DMS79 treated with DMSO at 0.1 percent for 48 hours (cell line): ENCODE measurements around the gene SPRR5.

Experiments
- DNase-seq: peaks from one replicate; lab custom pipeline; 2025; lab: John Stamatoyannopoulos, UW

SPRR5 gene

DNA sequence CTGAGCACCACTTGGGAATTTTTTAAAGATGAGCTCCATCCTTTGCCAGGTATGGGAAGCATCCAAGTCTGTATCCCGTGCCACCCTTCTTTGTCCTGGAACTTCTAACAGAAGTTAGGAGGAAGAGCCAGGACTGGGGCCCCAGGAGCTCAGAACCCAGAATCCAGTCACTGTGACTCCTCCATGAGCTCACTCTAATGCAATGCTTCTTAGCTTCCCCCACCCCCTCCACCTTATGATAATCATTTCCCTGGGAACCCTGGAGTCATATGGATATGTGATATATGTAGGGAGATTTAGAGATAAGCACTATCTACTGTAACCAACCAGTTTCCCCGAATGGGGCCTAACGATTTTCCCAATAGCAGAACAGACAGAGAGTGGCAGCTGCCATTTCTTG, 758 bp upstream of the SPRR5 start:
- no peak for DNase-seq

DNA sequence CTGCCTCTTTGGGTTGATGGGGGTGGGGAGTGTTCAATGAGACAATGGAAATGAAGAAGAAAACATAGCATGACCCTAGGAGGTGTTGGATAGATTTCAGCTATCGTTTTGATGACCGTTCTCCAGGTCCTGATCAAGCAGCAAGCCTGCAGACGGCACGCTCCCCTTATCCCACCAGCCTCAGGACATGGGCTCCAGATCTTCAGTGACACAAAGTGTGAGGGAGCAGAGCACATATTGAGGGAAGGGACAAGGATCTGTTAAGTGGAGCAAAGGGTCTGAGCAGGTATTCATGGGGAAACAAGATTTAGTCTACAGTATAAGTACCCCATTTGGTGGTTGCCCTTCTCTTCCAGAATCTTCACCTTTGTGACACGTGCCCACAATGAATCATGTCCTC, 4.7 kb downstream of the SPRR5 start:
- DNase-seq = no peak

- DNase-seq = no peak
These were observed 6.8 kb downstream of the SPRR5 start for GRCh38 chr1:152953761-152954160.

DNA sequence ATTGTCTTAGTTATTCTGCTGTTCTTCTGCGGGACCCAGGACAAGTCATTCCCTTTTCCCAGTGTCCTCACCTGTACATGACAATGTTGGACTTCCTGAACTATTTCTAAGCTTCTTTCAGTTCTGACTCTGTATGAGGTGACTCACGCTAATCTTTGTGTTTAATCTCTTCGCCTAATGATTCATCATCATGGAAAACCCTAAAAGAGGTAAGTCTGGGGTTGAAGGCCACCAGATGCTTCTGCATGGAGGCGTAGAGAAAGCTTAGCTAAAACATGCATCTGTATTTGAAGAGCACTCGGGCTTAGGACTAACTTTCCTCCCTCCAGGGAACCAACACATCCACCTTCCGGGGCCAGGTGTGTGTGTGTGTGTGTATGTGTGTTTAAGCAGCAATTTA, 7.4 kb downstream of the SPRR5 start:
- DNase-seq = no peak

- DNase-seq = no peak
These were observed 10.6 kb downstream of the SPRR5 start for GRCh38 chr1:152957561-152957960.

DNA sequence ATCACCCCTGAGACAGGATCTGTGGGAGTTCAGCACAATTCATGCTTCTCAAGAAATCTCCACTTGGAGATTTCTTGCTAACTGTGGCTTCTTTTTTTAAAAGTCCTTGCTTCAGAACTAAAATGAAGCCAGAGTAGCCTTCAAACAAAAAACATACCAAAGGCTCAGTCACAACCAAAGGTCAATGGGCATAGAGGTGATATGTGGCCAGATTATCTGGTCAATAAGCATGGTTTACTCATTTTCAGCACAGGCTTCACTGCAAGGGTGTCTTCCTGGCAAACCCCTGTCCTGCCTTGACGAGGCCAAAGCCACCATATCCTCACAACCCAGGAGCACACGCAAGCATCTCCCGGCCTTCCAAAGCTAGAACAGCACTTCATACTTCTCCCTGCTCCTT, 12.3 kb downstream of the SPRR5 start:
- DNase-seq = no peak

DNA sequence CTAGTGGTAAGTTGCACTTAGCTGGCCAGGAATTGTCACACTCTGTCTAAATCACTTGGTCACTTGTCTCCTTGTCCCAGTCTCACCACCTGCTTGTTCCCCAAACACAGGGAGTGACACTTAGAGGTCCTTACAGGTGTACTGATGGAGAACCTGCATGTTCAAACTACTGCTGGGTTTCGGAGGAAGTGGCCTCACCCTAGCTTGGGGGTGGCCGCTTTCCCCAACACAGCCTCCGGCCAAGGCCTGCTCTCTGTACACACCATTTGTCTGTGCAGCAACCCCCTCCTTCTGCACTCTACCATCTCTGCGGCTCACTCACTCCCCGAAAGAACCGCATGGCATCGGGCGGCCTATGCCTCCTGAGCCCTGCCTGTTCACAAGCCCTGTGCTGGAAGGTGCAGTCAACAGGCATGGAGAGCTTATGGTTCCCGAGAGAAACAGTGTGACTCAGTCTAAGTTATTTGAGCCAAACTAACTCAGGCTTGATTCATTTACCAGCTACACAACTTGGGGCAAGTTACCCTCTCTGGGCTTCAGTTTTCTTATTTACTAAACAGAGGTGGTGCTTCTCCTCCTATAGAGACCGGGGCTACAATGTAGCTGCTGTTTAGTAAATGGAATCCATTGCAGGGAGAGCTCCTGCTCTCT, 12.9 kb downstream of the SPRR5 start:
- peak; percentile 83 for DNase-seq

DNA sequence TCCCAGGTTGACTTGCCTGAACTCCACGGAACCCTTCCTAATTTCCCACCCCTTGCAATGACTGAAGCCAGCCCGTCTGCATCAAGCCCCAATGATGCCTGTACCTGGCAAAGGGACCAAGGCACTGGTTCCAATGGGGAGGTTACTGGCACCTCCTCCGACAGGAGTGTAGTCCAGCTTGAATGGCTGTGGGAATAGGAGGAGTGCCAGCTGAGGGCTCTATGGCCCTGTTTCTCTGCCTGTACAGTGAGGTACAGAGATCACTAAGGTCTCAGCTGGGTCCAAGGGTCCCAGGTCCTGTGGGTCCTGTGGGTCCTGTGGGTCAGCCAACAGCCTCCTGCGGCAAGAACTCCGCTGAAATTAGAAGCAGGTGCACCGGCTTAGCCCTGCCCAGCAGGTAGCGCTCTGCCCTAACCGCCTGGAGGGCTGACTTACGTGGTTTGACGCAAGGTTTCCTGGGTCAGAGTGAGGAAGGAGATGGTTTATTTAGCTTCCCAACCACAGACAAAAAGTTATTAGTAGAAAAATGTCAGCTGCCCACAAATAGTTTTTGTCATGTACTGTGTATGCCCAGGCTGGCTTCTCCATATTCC, 13.5 kb downstream of the SPRR5 start:
- no peak for DNase-seq

DNA sequence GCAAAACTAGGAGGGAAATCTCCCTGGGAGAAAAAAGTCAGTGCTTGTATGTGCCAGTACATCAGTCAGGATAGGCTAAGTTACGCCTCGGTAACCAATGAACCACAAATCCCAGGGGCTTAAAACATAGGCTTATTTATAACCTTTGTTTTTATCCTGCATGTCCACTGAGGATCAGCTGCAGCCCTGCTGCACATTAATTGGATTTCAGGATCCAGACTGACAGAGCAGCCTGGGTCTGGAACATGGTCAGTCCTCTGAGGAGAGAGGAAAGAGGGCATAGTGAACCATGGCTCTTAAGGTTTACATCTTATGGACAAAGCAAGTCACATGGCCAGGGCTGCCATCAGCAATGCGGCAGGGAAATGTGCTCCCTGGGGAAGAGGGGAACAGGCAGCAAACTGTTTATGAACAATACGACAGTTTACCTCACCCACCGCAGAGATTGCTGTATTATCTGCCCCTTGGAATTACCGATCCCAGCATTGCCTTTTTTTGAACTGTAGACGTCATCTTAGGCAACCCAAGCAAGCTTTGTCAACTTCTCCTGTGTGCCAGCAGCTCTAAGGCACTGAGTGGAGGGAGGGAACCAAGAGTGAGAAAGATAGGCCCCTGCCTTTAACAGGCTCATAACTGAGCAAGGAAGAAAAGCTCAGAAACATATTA, 14.4 kb downstream of the SPRR5 start:
- DNase-seq = no peak

DNA sequence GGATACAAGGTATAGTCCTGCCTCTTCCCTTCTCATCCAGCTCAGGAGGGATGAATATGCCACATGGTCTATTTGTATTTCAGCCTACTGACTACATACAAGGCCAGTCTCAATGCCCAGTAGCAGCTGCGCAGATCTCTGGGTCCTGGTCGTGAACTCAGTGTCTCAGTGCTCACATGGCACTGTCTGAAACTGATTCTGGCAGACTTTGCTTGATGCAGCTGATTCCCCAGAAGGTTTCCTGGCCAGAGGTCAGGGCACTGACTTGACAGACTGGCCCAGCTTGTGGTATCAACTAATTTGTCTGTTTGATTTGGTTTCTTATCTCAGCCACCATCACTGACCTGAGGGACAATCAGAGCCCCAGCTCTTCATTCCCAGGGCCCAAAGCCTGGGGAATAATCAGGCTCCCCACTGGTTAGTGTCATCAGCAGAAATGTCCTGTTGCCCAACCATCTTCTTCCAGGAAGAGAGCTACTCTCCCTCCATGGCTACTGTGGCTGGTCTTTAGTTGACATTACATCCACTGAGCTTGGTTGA, 15.9 kb downstream of the SPRR5 start:
- DNase-seq = no peak

DNA sequence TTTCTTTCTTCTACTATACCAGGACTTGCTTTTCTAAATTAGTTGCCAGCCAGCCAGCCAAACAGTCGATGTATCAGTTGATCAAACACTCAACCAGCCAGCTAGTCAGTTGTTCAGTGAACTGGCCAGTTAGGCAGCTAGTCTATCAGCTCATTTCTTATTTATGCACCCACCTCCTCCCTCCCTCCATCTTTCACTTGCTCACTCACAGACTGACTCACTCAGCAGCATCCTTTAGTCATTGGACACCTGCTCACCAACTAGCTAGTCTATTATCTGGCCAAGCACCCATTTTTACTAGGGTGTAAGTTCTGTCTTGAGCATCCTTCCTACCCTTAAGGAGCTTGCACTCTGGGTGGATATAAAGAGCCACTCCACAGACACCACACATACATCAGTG, 17.5 kb downstream of the SPRR5 start:
- no peak for DNase-seq

- DNase-seq = no peak
These were observed 18.8 kb downstream of the SPRR5 start for GRCh38 chr1:152965853-152966252.

GRCh38 chr1:152967201-152967600, 20.2 kb downstream of the SPRR5 start:
- no peak for DNase-seq

DNA sequence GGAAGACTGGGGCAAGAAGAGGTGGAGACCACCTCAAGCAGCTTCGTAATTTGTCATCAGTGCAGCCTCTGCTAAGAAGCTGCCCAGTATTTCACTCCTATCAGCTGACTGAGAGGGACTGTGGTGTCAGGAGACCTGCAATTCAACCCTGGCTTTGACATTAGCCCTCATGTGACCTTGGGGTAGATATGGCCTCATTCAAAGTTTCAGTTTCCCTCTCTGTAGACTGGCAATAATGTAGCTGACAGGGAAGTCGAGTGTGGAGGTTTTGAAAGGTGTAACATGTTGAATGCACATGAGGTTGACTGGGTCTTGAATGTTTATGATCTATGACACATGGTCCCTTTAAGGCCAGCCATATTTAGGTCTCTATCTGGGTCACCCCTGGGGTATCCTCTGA, 21.2 kb downstream of the SPRR5 start:
- no peak for DNase-seq

GRCh38 chr1:152969036-152969435, 22.0 kb downstream of the SPRR5 start:
- no peak for DNase-seq

GRCh38 chr1:152970495-152970894, 23.5 kb downstream of the SPRR5 start, which contains the start of gene SPRR4:
SPRR4 (plus strand) TSS chr1:152970648; CDS start chr1:152971891, 1,243 bp downstream.
- no peak for DNase-seq

GRCh38 chr1:152972196-152972886, 25.3 kb downstream of the SPRR5 start:
- DNase-seq = no peak

GRCh38 chr1:152976688-152977087, 29.7 kb downstream of the SPRR5 start:
- no peak for DNase-seq

GRCh38 chr1:152977614-152978013, 30.6 kb downstream of the SPRR5 start:
- no peak for DNase-seq

GRCh38 chr1:152980676-152981075, 33.7 kb downstream of the SPRR5 start:
- no peak for DNase-seq

DNA sequence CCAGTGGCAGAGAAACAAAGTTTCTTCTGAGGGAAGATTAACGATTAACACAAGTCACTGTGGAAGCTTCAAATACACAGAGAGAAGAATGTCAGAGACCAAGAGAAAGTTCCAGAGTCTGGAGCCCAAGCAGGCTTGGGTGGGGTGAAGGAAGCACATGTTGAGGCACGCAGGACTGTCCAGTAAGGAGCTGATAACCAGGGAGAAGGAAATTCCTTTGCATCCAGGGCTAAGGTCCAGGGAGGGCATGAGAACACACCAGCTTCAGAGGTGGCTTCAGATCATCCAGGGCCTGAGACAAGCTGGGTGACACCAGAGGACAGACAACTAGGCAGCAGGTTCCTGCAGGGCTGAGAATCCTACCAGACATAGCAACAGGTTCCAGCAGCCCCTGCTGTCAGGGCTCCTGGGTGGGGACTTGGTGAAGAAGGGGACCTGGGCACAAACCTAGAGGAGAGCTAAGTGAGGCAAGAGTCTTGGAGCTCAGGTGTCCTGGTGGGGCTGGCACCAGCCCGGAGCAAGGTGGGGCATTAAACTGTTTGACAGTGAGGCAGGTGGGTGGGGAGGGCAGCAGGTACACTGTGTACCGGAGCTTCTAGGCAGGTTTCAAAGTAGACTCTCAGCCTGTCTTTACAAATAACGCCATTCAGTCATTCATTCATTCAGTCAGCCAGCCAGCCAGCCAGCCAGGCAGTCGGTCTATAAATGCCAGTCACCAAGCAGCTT, 34.3 kb downstream of the SPRR5 start:
- no peak for DNase-seq

GRCh38 chr1:152982076-152982475, 35.1 kb downstream of the SPRR5 start:
- DNase-seq = no peak
